Natural killer cell treated with Interleukin-12 subunit alpha and Interleukin-12 subunit beta and Interleukin-15 and Interleukin-18, amount 100 ng/mL, for 72 hours (primary cell): ENCODE data around the gene RNF144B. TPM values are rescaled to one million over a fixed set of nuclear protein-coding genes. Genes with fewer than 3 reads are reported as not detected.
"Not testable (repeated sequence)": the region's sequence is repeated elsewhere in the genome, so short reads cannot be mapped to it uniquely, and the experiment has no call there.

Source experiments
- ATAC-seq, 2 donors: fragments of 150-1000 bp; cut with Tn5 transposase in 1 of 2; sonication (Bioruptor Pico), chemical (Tn5 transposase) in 1 of 2; 2 replicates each; pipeline ENCODE4 v1.10.0; 2021
- DNase-seq: peaks from one replicate; pipeline ENCODE4 v3.0.0; 2022; ENCODE audit warnings: low spot score
- H3K27ac Mint-ChIP-seq, 2 donors: 1 replicate in 1 of 2; 2 replicates in 1 of 2; pipeline ENCODE4 v1.8.0; 2022; ENCODE audit warnings: mixed read lengths in 2 of 2, mild to moderate bottlenecking in 1 of 2, moderate library complexity in 1 of 2
- H3K27me3 Mint-ChIP-seq, 2 donors: 1 replicate in 1 of 2; 2 replicates in 1 of 2; pipeline ENCODE4 v1.8.0; 2022; ENCODE audit warnings: mixed read lengths in 2 of 2
- H3K36me3 Mint-ChIP-seq: one replicate; pipeline ENCODE4 v1.8.0; 2022; ENCODE audit warnings: mixed read lengths
- H3K4me1 Mint-ChIP-seq, 2 donors: 1 replicate in 1 of 2; 2 replicates in 1 of 2; pipeline ENCODE4 v1.8.0; 2022; ENCODE audit warnings: low read depth in 2 of 2, mixed read lengths in 2 of 2, mild to moderate bottlenecking in 1 of 2
- H3K4me3 Mint-ChIP-seq: one replicate; pipeline ENCODE4 v1.8.0; 2022; ENCODE audit warnings: mixed read lengths
- H3K9me3 Mint-ChIP-seq: 2 replicates; pipeline ENCODE4 v1.8.0; 2022; ENCODE audit warnings: mixed read lengths
- total RNA-seq, 2 donors: library from RNA; stranded (reverse); gene quantifications; one replicate each; pipeline ENCODE4 v1.2.3, GENCODE V29; 2022

The RNF144B gene
- total RNA-seq, 2 donors from 2014 or later = 0.76 to 2.0 TPM

- no peaks in the 10 kb centered on the region for H3K36me3 Mint-ChIP-seq
- ATAC-seq (no peak), DNase-seq (no peak)
- no peaks in the 10 kb centered on the region for H3K9me3 Mint-ChIP-seq
- peak overlapping the region; percentile 84 for H3K4me3 Mint-ChIP-seq
- H3K4me1 Mint-ChIP-seq = peaks cover 24 to 26% of the 10 kb centered on the region in 2 donors
- peak overlapping the region; percentile 60 to 97 for H3K27ac Mint-ChIP-seq
- H3K27me3 Mint-ChIP-seq = peaks cover 7 to 11% of the 10 kb centered on the region in 2 donors
Observed at GRCh38 chr6:18386298-18386976, 713 bp upstream of the RNF144B start.

- H3K27me3 Mint-ChIP-seq = peaks cover 3 to 11% of the 10 kb centered on the region in 2 donors
- H3K27ac Mint-ChIP-seq = peak overlapping the region; percentile 46 to 52
- DNase-seq = no peak
- H3K9me3 Mint-ChIP-seq = no peaks in the 10 kb centered on the region
- no peaks in the 10 kb centered on the region for H3K36me3 Mint-ChIP-seq
- peak overlapping the region; percentile 84 for H3K4me3 Mint-ChIP-seq
- no peak for ATAC-seq
- peaks cover 24 to 26% of the 10 kb centered on the region in 2 donors for H3K4me1 Mint-ChIP-seq
Observed at GRCh38 chr6:18388271-18388670, 1.1 kb downstream of the RNF144B start.

- ATAC-seq = no peak
- Mint-ChIP-seq H3K4me1 (peaks cover 24 to 26% of the 10 kb centered on the region in 2 donors), H3K27ac (peak overlapping the region in 1 of 2 donors; percentile 52), H3K36me3 (no peaks in the 10 kb centered on the region), H3K27me3 (peaks cover 3 to 11% of the 10 kb centered on the region in 2 donors), H3K4me3 (no peak overlapping the region), H3K9me3 (no peaks in the 10 kb centered on the region)
- DNase-seq = no peak
Observed at GRCh38 chr6:18388942-18389341, 1.8 kb downstream of the RNF144B start.

- no peaks in the 10 kb centered on the region for H3K36me3 Mint-ChIP-seq
- no peak overlapping the region for H3K4me3 Mint-ChIP-seq
- H3K9me3 Mint-ChIP-seq = no peaks in the 10 kb centered on the region
- peaks cover 24 to 26% of the 10 kb centered on the region in 2 donors for H3K4me1 Mint-ChIP-seq
- peaks cover 3 to 5% of the 10 kb centered on the region in 2 donors for H3K27me3 Mint-ChIP-seq
- DNase-seq (no peak), ATAC-seq (no peak)
- H3K27ac Mint-ChIP-seq = no peak overlapping the region
Observed at GRCh38 chr6:18389479-18389878, 2.3 kb downstream of the RNF144B start.

GRCh38 chr6:18390476-18390875, 3.3 kb downstream of the RNF144B start:
- DNase-seq (no peak), ATAC-seq (no peak)
- Mint-ChIP-seq H3K27ac (no peak overlapping the region), H3K36me3 (no peaks in the 10 kb centered on the region), H3K4me1 (peaks cover 24 to 26% of the 10 kb centered on the region in 2 donors), H3K4me3 (no peak overlapping the region), H3K27me3 (peaks cover 0 to 3% of the 10 kb centered on the region in 2 donors), H3K9me3 (no peaks in the 10 kb centered on the region)

DNA sequence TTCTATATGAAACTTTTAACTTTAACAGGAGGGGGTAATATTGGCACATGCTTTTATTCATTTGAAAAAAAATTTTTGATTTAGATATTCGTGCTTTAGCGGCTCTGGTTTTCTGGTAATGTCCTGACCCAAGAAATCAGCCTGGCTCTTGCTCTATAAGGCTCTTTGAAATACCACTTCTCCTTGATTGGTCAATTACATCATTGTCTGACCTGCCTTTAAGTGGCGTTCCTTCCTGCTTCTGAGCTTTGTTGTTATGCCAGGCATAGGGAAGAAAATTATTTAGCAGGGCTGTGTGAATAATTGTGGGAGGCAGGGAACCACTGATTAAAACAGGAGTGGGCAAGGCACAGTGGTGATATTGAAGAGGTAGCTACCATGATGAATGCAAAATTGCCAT, 3.9 kb downstream of the RNF144B start:
- H3K4me1 Mint-ChIP-seq = peaks cover 24 to 26% of the 10 kb centered on the region in 2 donors
- no peak for ATAC-seq
- no peak for DNase-seq
- no peak overlapping the region for H3K4me3 Mint-ChIP-seq
- no peaks in the 10 kb centered on the region for H3K36me3 Mint-ChIP-seq
- H3K27me3 Mint-ChIP-seq = peaks cover 0 to 3% of the 10 kb centered on the region in 2 donors
- no peaks in the 10 kb centered on the region for H3K9me3 Mint-ChIP-seq
- no peak overlapping the region for H3K27ac Mint-ChIP-seq

DNA sequence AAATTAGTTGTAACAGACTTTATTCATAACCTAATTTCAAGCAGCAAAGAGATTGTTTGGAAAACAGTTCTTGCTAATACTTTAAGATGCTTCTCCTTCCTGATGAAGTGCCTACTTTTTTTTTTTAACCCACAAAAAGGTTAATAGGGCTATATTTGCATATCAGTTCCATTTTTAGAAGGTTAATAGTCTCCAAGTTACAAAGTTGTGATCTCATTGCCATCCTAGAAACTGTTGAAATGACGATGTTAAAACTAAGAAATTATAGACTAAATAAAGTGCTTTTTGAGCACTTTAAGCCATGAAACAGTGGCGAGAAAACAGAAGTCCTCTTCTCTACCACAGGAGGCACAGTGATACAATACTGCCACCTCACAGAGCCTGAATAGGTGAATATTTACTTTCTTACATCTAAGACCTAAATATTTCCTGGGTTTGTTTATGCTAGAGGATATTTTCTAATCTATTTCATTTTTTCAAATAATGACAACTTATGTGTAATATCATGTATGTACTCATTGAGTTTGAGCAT, 5.3 kb downstream of the RNF144B start:
- no peaks in the 10 kb centered on the region for H3K36me3 Mint-ChIP-seq
- ATAC-seq = no peak
- no peaks in the 10 kb centered on the region for H3K9me3 Mint-ChIP-seq
- H3K27ac Mint-ChIP-seq = no peak overlapping the region
- DNase-seq = no peak
- H3K27me3 Mint-ChIP-seq = no peaks in the 10 kb centered on the region
- no peak overlapping the region for H3K4me3 Mint-ChIP-seq
- peaks cover 11 to 13% of the 10 kb centered on the region in 2 donors for H3K4me1 Mint-ChIP-seq

DNA sequence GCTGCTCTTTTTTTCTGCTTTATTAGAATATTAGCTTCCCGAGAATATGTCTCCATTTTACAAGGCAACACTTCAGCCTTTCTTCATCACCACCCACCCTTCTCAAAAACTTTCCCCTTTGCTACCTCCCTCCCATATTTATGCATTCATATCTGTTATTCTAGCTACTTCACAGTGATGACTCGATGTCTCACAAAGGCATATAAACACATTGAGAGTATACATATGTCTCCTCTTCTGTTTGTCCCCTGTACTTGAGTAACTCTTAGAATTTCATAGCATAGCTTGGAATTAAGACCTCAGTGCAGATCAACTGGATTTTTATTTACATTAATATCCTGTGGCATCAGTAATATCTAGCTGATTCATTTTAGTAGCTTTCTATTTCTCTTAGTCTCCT, 6.5 kb downstream of the RNF144B start:
- DNase-seq = no peak
- H3K27me3 Mint-ChIP-seq = no peaks in the 10 kb centered on the region
- no peaks in the 10 kb centered on the region for H3K9me3 Mint-ChIP-seq
- H3K27ac Mint-ChIP-seq = no peak overlapping the region
- ATAC-seq = no peak
- peaks cover 2 to 3% of the 10 kb centered on the region in 2 donors for H3K4me1 Mint-ChIP-seq
- no peak overlapping the region for H3K4me3 Mint-ChIP-seq
- H3K36me3 Mint-ChIP-seq = no peaks in the 10 kb centered on the region

- Mint-ChIP-seq H3K27ac (no peak overlapping the region), H3K4me3 (no peak overlapping the region), H3K9me3 (no peaks in the 10 kb centered on the region), H3K4me1 (peaks cover under 1% of the 10 kb centered on the region in 2 donors), H3K27me3 (no peaks in the 10 kb centered on the region), H3K36me3 (no peaks in the 10 kb centered on the region)
- ATAC-seq = no peak
- no peak for DNase-seq
Observed at GRCh38 chr6:18395177-18395855, 8.2 kb downstream of the RNF144B start.

GRCh38 chr6:18395856-18396197, 8.7 kb downstream of the RNF144B start:
- H3K4me3 Mint-ChIP-seq = no peak overlapping the region
- H3K27me3 Mint-ChIP-seq = no peaks in the 10 kb centered on the region
- ATAC-seq (no peak), DNase-seq (no peak)
- H3K4me1 Mint-ChIP-seq = peaks cover 6% of the 10 kb centered on the region in 2 donors
- no peaks in the 10 kb centered on the region for H3K9me3 Mint-ChIP-seq
- H3K36me3 Mint-ChIP-seq = no peaks in the 10 kb centered on the region
- H3K27ac Mint-ChIP-seq = no peak overlapping the region

GRCh38 chr6:18397701-18398100, 10.6 kb downstream of the RNF144B start:
- ATAC-seq = no peak
- Mint-ChIP-seq H3K4me1 (peaks cover 10% of the 10 kb centered on the region in 2 donors), H3K27me3 (no peaks in the 10 kb centered on the region), H3K27ac (no peak overlapping the region), H3K9me3 (no peaks in the 10 kb centered on the region), H3K4me3 (no peak overlapping the region), H3K36me3 (no peaks in the 10 kb centered on the region)
- no peak for DNase-seq

DNA sequence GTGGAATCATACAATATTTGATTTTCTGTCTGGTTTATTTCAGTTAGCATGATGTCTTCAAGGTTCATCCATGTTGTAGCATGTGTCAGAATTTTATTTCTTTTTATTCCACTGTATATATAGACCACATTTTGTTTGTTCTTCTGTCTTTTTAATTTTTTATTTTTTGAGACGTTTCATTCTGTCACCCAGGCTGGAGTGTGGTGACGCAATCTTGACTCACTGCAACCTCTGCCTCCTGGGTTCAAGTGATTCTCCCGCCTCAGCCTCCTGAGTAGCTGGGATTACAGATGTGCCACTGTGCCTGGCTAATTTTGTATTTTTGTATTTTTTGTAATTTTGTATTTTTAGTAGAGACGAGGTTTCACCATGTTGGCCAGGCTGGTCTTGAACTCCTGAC, 11.1 kb downstream of the RNF144B start:
- not testable (repeated sequence) for H3K36me3 Mint-ChIP-seq, ATAC-seq, DNase-seq, H3K4me3 Mint-ChIP-seq, H3K27ac Mint-ChIP-seq, H3K27me3 Mint-ChIP-seq, H3K9me3 Mint-ChIP-seq
- peaks cover 10% of the 10 kb centered on the region in 2 donors for H3K4me1 Mint-ChIP-seq

DNA sequence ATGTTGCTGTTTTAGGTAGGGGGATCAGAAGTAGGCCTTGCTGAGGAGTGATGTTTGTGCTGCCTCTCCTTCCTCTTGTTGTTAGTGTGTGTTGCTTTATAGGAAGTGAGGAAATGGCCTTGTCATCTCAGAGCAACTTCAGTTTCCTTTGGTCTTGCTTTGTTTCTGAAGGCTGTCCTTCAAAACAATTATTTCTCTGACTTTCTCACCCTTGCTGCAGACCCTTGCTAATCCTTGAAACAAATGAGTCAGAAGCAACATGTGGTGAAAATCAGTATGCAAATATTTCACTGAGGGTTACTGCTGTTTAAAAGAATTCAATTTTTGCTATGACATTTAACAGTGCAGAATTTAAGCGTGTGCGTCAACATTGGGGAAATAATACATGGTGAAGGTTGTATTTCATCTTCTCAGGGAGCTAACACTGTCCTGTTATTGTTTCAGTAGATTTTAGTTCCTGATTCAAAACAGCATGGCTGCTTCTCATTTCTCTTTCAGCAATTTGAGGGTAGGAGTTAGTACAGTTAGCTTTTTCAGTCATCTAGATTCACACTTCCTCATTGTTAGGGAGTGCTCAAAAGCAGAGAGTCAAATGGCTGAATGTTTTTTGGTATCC, 13.8 kb downstream of the RNF144B start:
- no peaks in the 10 kb centered on the region for H3K36me3 Mint-ChIP-seq
- peak overlapping the region; percentile 41 for H3K4me3 Mint-ChIP-seq
- no peaks in the 10 kb centered on the region for H3K9me3 Mint-ChIP-seq
- no peaks in the 10 kb centered on the region for H3K27me3 Mint-ChIP-seq
- H3K27ac Mint-ChIP-seq = peak overlapping the region; percentile 82 to 88
- H3K4me1 Mint-ChIP-seq = peaks cover 10% of the 10 kb centered on the region in 2 donors
- DNase-seq = no peak
- ATAC-seq = peak; percentile 76 to 80

GRCh38 chr6:18404965-18405364, 17.8 kb downstream of the RNF144B start:
- H3K27me3 Mint-ChIP-seq, DNase-seq, H3K9me3 Mint-ChIP-seq, ATAC-seq, H3K27ac Mint-ChIP-seq, H3K4me3 Mint-ChIP-seq, H3K36me3 Mint-ChIP-seq: not testable (repeated sequence)
- H3K4me1 Mint-ChIP-seq = peaks cover 10% of the 10 kb centered on the region in 2 donors
